ENCODE data around the gene SCG5.

Gene SCG5

DNA sequence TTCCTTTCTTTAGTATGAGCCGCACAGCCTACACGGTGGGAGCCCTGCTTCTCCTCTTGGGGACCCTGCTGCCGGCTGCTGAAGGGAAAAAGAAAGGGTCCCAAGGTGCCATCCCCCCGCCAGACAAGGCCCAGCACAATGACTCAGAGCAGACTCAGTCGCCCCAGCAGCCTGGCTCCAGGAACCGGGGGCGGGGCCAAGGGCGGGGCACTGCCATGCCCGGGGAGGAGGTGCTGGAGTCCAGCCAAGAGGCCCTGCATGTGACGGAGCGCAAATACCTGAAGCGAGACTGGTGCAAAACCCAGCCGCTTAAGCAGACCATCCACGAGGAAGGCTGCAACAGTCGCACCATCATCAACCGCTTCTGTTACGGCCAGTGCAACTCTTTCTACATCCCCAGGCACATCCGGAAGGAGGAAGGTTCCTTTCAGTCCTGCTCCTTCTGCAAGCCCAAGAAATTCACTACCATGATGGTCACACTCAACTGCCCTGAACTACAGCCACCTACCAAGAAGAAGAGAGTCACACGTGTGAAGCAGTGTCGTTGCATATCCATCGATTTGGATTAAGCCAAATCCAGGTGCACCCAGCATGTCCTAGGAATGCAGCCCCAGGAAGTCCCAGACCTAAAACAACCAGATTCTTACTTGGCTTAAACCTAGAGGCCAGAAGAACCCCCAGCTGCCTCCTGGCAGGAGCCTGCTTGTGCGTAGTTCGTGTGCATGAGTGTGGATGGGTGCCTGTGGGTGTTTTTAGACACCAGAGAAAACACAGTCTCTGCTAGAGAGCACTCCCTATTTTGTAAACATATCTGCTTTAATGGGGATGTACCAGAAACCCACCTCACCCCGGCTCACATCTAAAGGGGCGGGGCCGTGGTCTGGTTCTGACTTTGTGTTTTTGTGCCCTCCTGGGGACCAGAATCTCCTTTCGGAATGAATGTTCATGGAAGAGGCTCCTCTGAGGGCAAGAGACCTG is 89.5 kb downstream of the SCG5 start:
- TF ChIP-seq YY1 (IDR thresholded peaks at IDR 0.05; ENCODE audit: low read depth) (no peak), FOXM1 (IDR thresholded peaks at IDR 0.05; ENCODE audit: borderline replicate concordance, low read depth) (no peak), NFIC (IDR thresholded peaks at IDR 0.05) (peak; percentile 91), ZBTB7A (IDR thresholded peaks at IDR 0.05; ENCODE audit: low read depth) (peak; percentile 74; the same call in 1 of the 2 replicates), TAF1 (IDR thresholded peaks at IDR 0.05; ENCODE audit: low read depth) (peak; percentile 39; the same call in 1 of the 2 replicates), TCF12 (IDR thresholded peaks at IDR 0.05; ENCODE audit: low read depth) (peak; percentile 63)
- TF ChIP-seq, protein P1, sequence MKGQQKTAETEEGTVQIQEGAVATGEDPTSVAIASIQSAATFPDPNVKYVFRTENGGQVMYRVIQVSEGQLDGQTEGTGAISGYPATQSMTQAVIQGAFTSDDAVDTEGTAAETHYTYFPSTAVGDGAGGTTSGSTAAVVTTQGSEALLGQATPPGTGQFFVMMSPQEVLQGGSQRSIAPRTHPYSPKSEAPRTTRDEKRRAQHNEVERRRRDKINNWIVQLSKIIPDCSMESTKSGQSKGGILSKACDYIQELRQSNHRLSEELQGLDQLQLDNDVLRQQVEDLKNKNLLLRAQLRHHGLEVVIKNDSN (IDR thresholded peaks at IDR 0.05): peak; percentile 76
- TF ChIP-seq, protein P2, sequence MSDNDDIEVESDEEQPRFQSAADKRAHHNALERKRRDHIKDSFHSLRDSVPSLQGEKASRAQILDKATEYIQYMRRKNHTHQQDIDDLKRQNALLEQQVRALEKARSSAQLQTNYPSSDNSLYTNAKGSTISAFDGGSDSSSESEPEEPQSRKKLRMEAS (IDR thresholded peaks at IDR 0.05): peak; percentile 88

DNA sequence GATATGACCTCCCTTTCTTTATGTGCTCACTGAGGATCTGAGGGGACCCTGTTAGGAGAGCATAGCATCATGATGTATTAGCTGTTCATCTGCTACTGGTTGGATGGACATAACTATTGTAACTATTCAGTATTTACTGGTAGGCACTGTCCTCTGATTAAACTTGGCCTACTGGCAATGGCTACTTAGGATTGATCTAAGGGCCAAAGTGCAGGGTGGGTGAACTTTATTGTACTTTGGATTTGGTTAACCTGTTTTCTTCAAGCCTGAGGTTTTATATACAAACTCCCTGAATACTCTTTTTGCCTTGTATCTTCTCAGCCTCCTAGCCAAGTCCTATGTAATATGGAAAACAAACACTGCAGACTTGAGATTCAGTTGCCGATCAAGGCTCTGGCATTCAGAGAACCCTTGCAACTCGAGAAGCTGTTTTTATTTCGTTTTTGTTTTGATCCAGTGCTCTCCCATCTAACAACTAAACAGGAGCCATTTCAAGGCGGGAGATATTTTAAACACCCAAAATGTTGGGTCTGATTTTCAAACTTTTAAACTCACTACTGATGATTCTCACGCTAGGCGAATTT is 91.2 kb downstream of the SCG5 start:
- TF ChIP-seq FOXM1 (IDR thresholded peaks at IDR 0.05; ENCODE audit: borderline replicate concordance, low read depth): no peak
- no peak for TF ChIP-seq TCF12 (IDR thresholded peaks at IDR 0.05; ENCODE audit: low read depth)
- no peak for TF ChIP-seq EP300 (IDR thresholded peaks at IDR 0.05; ENCODE audit: borderline replicate concordance)

DNA sequence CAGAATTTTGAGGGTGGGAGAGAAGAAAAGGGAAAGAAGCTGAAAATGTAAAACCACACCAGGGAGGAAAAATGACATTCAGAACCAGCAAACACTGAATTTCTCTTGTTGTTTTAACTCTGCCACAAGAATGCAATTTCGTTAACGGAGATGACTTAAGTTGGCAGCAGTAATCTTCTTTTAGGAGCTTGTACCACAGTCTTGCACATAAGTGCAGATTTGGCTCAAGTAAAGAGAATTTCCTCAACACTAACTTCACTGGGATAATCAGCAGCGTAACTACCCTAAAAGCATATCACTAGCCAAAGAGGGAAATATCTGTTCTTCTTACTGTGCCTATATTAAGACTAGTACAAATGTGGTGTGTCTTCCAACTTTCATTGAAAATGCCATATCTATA is 91.8 kb downstream of the SCG5 start:
- no peak for TF ChIP-seq EP300 (IDR thresholded peaks at IDR 0.05; ENCODE audit: borderline replicate concordance)
- TF ChIP-seq RAD21 (IDR thresholded peaks at IDR 0.05; ENCODE audit: low read depth): no peak
- TF ChIP-seq, protein P2 (IDR thresholded peaks at IDR 0.05): no peak
- no peak for TF ChIP-seq EGR1 (IDR thresholded peaks at IDR 0.05)
- no peak for TF ChIP-seq TAF1 (IDR thresholded peaks at IDR 0.05; ENCODE audit: low read depth)
- TF ChIP-seq TEAD4 (IDR thresholded peaks at IDR 0.05): no peak
- no peak for TF ChIP-seq YY1 (IDR thresholded peaks at IDR 0.05; ENCODE audit: low read depth)
- TF ChIP-seq NFIC (IDR thresholded peaks at IDR 0.05): no peak
- no peak for TF ChIP-seq ZBTB7A (IDR thresholded peaks at IDR 0.05; ENCODE audit: low read depth)
- no peak for TF ChIP-seq TCF12 (IDR thresholded peaks at IDR 0.05; ENCODE audit: low read depth)
- TF ChIP-seq, protein P1 (IDR thresholded peaks at IDR 0.05): no peak
- TF ChIP-seq CEBPB (IDR thresholded peaks at IDR 0.05): no peak
- TF ChIP-seq CREB1 (IDR thresholded peaks at IDR 0.05; ENCODE audit: low read depth): no peak
- TF ChIP-seq, protein P3, sequence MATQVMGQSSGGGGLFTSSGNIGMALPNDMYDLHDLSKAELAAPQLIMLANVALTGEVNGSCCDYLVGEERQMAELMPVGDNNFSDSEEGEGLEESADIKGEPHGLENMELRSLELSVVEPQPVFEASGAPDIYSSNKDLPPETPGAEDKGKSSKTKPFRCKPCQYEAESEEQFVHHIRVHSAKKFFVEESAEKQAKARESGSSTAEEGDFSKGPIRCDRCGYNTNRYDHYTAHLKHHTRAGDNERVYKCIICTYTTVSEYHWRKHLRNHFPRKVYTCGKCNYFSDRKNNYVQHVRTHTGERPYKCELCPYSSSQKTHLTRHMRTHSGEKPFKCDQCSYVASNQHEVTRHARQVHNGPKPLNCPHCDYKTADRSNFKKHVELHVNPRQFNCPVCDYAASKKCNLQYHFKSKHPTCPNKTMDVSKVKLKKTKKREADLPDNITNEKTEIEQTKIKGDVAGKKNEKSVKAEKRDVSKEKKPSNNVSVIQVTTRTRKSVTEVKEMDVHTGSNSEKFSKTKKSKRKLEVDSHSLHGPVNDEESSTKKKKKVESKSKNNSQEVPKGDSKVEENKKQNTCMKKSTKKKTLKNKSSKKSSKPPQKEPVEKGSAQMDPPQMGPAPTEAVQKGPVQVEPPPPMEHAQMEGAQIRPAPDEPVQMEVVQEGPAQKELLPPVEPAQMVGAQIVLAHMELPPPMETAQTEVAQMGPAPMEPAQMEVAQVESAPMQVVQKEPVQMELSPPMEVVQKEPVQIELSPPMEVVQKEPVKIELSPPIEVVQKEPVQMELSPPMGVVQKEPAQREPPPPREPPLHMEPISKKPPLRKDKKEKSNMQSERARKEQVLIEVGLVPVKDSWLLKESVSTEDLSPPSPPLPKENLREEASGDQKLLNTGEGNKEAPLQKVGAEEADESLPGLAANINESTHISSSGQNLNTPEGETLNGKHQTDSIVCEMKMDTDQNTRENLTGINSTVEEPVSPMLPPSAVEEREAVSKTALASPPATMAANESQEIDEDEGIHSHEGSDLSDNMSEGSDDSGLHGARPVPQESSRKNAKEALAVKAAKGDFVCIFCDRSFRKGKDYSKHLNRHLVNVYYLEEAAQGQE (IDR thresholded peaks at IDR 0.05; ENCODE audit: low read depth): no peak
- no peak for TF ChIP-seq FOXM1 (IDR thresholded peaks at IDR 0.05; ENCODE audit: borderline replicate concordance, low read depth)

DNA sequence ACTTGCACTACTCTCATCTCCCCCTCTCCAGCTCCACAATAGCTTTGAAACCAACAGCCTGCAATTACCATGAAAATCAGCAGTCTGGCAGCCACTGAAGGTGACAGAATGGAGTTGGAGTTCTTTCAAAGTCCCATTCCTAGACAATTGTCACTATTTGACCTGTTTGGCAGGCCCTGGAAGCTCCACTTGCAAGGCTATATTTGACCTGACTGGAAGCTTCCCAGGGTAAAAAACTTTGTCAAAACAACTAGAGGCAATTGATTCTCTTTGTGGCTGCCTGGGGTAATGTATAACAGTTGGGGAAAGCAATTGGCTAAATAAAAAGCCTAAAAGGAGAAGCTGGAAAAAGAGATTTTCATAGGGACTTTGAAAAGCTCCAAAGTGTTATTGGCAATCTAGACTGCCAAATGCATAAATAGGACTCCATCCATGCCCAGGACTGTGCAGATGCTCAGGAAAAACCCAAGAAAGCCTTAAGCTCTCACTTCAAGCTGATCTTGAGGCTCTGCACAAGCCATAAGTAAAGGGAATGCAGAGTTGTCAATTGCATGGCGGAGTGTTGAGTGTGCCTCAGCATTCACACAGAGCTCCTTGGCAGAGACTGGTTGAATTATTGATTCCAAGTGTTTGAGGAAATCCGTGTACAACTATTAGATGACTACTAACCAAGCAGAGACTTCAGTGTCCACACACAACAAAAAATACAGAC is 94.6 kb downstream of the SCG5 start:
- TF ChIP-seq FOXM1 (IDR thresholded peaks at IDR 0.05; ENCODE audit: borderline replicate concordance, low read depth) (no peak), TCF12 (IDR thresholded peaks at IDR 0.05; ENCODE audit: low read depth) (no peak)
- TF ChIP-seq, protein P2 (IDR thresholded peaks at IDR 0.05): no peak

DNA sequence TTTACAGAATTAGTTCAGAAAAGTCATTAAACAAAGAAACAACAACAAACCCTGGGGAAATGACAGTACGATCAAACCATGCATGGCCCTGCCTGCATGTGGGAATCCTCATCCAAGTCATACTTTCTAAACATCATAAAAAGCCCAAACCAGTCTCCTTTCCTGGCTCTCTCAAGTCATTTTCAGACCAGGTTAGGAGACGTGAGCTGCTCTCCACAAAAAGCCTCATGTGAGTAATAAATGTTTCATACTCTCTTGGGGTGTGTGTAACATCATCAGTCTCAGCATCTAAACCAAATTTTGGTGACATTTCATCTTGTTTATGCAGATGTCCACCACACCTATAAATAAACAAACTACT is 95.2 kb downstream of the SCG5 start:
- TF ChIP-seq NFIC (IDR thresholded peaks at IDR 0.05): no peak
- TF ChIP-seq, protein P2 (IDR thresholded peaks at IDR 0.05): no peak
- no peak for TF ChIP-seq EGR1 (IDR thresholded peaks at IDR 0.05)
- no peak for TF ChIP-seq TAF1 (IDR thresholded peaks at IDR 0.05; ENCODE audit: low read depth)
- TF ChIP-seq TCF12 (IDR thresholded peaks at IDR 0.05; ENCODE audit: low read depth): no peak
- no peak for TF ChIP-seq YY1 (IDR thresholded peaks at IDR 0.05; ENCODE audit: low read depth)
- no peak for TF ChIP-seq EP300 (IDR thresholded peaks at IDR 0.05; ENCODE audit: borderline replicate concordance)
- TF ChIP-seq, protein P3 (IDR thresholded peaks at IDR 0.05; ENCODE audit: low read depth): no peak
- no peak for TF ChIP-seq CREB1 (IDR thresholded peaks at IDR 0.05; ENCODE audit: low read depth)
- no peak for TF ChIP-seq ZBTB7A (IDR thresholded peaks at IDR 0.05; ENCODE audit: low read depth)
- no peak for TF ChIP-seq RAD21 (IDR thresholded peaks at IDR 0.05; ENCODE audit: low read depth)
